Stimulated activated CD4-positive, alpha-beta T cell treated with anti-CD3 and anti-CD28 coated beads, Interleukin-12 subunit alpha, Interleukin-12 subunit beta, amount 100 ng/mL, for 24 hours (primary cell): ENCODE results near the gene KRTAP5-9.
"Not testable (repeated sequence)": the region's sequence is repeated elsewhere in the genome, so short reads cannot be mapped to it uniquely, and the experiment has no call there.

Source experiments
- DNase-seq, 2 experiments: peaks; one replicate each; pipeline ENCODE4 v3.0.0-alpha.2; 2020; ENCODE audit warnings: low read depth in 2 of 2

KRTAP5-9 gene

GRCh38 chr11:71534711-71535608 is 13.3 kb upstream of the KRTAP5-9 start:
- not testable (repeated sequence) for DNase-seq

- no peak for DNase-seq
Observed at GRCh38 chr11:71535825-71536224, 12.4 kb upstream of the KRTAP5-9 start.

- no peak for DNase-seq
Observed at GRCh38 chr11:71537537-71537936, 10.7 kb upstream of the KRTAP5-9 start.

GRCh38 chr11:71537977-71538665 is 10.1 kb upstream of the KRTAP5-9 start, which contains the start of gene KRTAP5-8:
Gene KRTAP5-8 (plus strand): TSS chr11:71538025. CDS start chr11:71538056, 31 bp downstream.
- not testable (repeated sequence) for DNase-seq

- no peak for DNase-seq
Observed at GRCh38 chr11:71538666-71538990, 9.6 kb upstream of the KRTAP5-9 start.

- no peak for DNase-seq
Observed at GRCh38 chr11:71539017-71539416, 9.2 kb upstream of the KRTAP5-9 start.

- not testable (repeated sequence) for DNase-seq
Observed at GRCh38 chr11:71539971-71540370, 8.2 kb upstream of the KRTAP5-9 start.

GRCh38 chr11:71540521-71541304 is 7.5 kb upstream of the KRTAP5-9 start:
- not testable (repeated sequence) for DNase-seq

- no peak for DNase-seq
Observed at GRCh38 chr11:71542382-71542781, 5.8 kb upstream of the KRTAP5-9 start.

- DNase-seq = no peak
Observed at GRCh38 chr11:71542879-71543777, 5.1 kb upstream of the KRTAP5-9 start.

- no peak for DNase-seq
Observed at GRCh38 chr11:71543866-71544265, 4.4 kb upstream of the KRTAP5-9 start.

GRCh38 chr11:71544525-71545214 is 3.5 kb upstream of the KRTAP5-9 start:
- no peak for DNase-seq

GRCh38 chr11:71545405-71545966 is 2.7 kb upstream of the KRTAP5-9 start:
- DNase-seq = no peak

GRCh38 chr11:71548716-71549151 is 514 bp downstream of the KRTAP5-9 start:
- no peak for DNase-seq

- DNase-seq = no peak
Observed at GRCh38 chr11:71551711-71552110, 3.5 kb downstream of the KRTAP5-9 start.

GRCh38 chr11:71554996-71555395 is 6.8 kb downstream of the KRTAP5-9 start:
- DNase-seq = no peak

- no peak for DNase-seq
Observed at GRCh38 chr11:71555508-71555907, 7.3 kb downstream of the KRTAP5-9 start.

GRCh38 chr11:71556018-71556417 is 7.8 kb downstream of the KRTAP5-9 start:
- DNase-seq = no peak

- no peak for DNase-seq
Observed at GRCh38 chr11:71557257-71557656, 9.0 kb downstream of the KRTAP5-9 start.

GRCh38 chr11:71558996-71559395 is 10.8 kb downstream of the KRTAP5-9 start:
- no peak for DNase-seq
